Tibial artery (tissue), 4 donors: Measurements from ENCODE around the gene KRT36.

Experiments used
- DNase-seq, 2 donors: peaks; one replicate each; pipeline ENCODE4 v3.0.0-alpha.2; 2019
- H3K27ac ChIP-seq, 2 donors: fragments of 200-600 bp; sonication (generic) in 1 of 2; 1 replicate in 1 of 2; 2 replicates in 1 of 2; pipeline ENCODE4 v1.5.1; 2018 to 2019; ENCODE audit warnings: mild to moderate bottlenecking in 1 of 2
- H3K27me3 ChIP-seq, 2 donors: fragments of 200-600 bp; sonication (generic) in 1 of 2; one replicate each; pipeline versions ENCODE4 v1.5.1 to v1.6.0; 2016 to 2019
- H3K36me3 ChIP-seq, 3 donors: fragments of 200-600 bp; sonication (generic) in 2 of 3; one replicate each; pipeline ENCODE4 v1.5.1; 2016 to 2019; ENCODE audit warnings: mild to moderate bottlenecking in 2 of 3
- H3K4me1 ChIP-seq, 4 donors: fragments of 200-600 bp; sonication (generic) in 2 of 4; 1 replicate in 3 of 4; 2 replicates in 1 of 4; pipeline ENCODE4 v1.5.1; 2016 to 2019
- H3K4me3 ChIP-seq, 2 donors: fragments of 200-600 bp; sonication (generic) in 1 of 2; 1 replicate in 1 of 2; 2 replicates in 1 of 2; pipeline ENCODE4 v1.5.1; 2018 to 2019; ENCODE audit warnings: mild to moderate bottlenecking in 2 of 2
- H3K9me3 ChIP-seq, 3 donors: fragments of 200-600 bp; sonication (generic) in 1 of 3; one replicate each; pipeline ENCODE4 v1.5.1; 2016 to 2019
- intact Hi-C: fragments of 100-400 bp; cut with DNase I; formaldehyde crosslinking; loops from one replicate; pipeline ENCODE4 v1.15.0; 2023; ENCODE audit warnings: low total_unique reads
- TF ChIP-seq, protein P1 (sequence below), 2 experiments: fragments of 200-600 bp in 1 of 2; fragments of 450-650 bp in 1 of 2; IDR thresholded peaks; one replicate each; pipeline ENCODE4 v1.5.1; 2017 to 2019; ENCODE audit warnings: antibody characterized with exemption in 2 of 2, mild to moderate bottlenecking in 1 of 2, moderate library complexity in 1 of 2

KRT36 gene

DNA sequence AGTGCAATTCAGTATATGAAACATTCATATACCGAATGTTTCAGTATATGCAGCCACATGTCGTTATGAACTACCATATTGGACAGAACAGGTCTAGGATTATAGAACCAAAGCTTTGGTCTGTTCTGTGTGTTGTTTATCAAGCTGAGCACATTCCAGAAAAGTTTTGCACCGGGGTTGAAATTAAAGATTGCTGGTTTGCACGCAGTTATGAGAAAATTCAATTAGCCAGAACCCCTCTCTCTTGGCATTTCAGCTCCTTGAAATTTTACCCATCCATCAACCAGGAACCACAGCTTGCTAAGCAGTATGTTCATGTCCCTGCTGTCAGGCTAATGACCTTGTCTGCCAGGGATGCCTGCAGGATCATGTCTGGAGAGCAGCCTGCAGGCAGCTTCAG is 32.0 kb downstream of the KRT36 start:
- intact Hi-C loops: no loop called here
- no peaks in the 10 kb centered on the region for H3K36me3 ChIP-seq
- DNase-seq: no peak
- no peaks in the 10 kb centered on the region for H3K4me1 ChIP-seq
- peaks cover 0 to 5% of the 10 kb centered on the region in 2 donors for H3K27me3 ChIP-seq
- TF ChIP-seq, protein P1, sequence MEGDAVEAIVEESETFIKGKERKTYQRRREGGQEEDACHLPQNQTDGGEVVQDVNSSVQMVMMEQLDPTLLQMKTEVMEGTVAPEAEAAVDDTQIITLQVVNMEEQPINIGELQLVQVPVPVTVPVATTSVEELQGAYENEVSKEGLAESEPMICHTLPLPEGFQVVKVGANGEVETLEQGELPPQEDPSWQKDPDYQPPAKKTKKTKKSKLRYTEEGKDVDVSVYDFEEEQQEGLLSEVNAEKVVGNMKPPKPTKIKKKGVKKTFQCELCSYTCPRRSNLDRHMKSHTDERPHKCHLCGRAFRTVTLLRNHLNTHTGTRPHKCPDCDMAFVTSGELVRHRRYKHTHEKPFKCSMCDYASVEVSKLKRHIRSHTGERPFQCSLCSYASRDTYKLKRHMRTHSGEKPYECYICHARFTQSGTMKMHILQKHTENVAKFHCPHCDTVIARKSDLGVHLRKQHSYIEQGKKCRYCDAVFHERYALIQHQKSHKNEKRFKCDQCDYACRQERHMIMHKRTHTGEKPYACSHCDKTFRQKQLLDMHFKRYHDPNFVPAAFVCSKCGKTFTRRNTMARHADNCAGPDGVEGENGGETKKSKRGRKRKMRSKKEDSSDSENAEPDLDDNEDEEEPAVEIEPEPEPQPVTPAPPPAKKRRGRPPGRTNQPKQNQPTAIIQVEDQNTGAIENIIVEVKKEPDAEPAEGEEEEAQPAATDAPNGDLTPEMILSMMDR (IDR thresholded peaks at IDR 0.05): no peak
- H3K9me3 ChIP-seq: no peaks in the 10 kb centered on the region
- no peak overlapping the region for H3K4me3 ChIP-seq
- H3K27ac ChIP-seq: no peak overlapping the region

DNA sequence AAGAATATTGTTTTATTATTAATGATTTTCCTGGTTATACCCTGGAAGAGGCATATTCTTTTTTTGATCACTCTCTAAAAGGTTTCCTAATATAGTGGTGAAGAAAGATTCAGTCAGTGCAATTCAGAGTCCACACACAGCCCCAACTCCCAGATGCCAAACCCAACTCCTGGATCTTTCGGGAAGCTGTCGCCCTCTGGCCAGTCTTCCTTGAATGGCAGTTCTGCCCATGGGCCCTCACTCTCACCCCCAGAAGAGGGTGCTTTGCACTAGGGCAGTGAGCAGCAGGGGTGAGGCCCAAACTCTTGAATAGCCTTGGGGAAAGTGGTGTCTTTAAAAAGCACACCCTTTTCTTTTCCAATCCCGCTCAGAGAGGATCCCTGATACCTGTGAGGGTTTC is 33.5 kb downstream of the KRT36 start:
- H3K36me3 ChIP-seq: no peaks in the 10 kb centered on the region
- TF ChIP-seq, protein P1 (IDR thresholded peaks at IDR 0.05): no peak
- H3K4me3 ChIP-seq: no peak overlapping the region
- H3K9me3 ChIP-seq: peaks cover 0 to 10% (median 0%) of the 10 kb centered on the region in 3 donors
- intact Hi-C loops: no loop called here
- DNase-seq: no peak
- peaks cover 0 to 2% of the 10 kb centered on the region in 2 donors for H3K27me3 ChIP-seq
- H3K4me1 ChIP-seq: no peaks in the 10 kb centered on the region
- H3K27ac ChIP-seq: no peak overlapping the region

DNA sequence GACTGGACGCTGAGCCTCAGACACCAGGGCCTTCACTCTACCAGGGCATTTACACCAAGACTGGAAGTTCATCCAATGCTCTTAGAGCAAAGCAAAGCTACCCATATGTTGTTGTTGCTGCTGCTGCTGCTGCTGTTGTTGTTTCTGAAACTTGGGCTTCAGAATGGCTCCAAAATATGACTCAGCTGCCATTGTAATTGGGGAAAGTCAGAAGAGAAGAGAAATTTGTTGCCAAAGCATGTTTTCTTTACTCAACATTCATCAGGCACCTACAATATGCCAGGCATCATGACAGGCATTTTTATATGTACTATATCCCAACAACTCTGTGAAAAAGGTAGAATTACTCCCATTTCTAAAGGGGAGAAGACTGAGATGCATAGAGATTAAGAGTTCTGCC is 34.5 kb downstream of the KRT36 start:
- H3K27me3 ChIP-seq: peaks cover 0 to 2% of the 10 kb centered on the region in 2 donors
- H3K36me3 ChIP-seq: no peaks in the 10 kb centered on the region
- no peaks in the 10 kb centered on the region for H3K4me1 ChIP-seq
- no peak overlapping the region for H3K4me3 ChIP-seq
- H3K9me3 ChIP-seq: peaks cover 0 to 10% (median 0%) of the 10 kb centered on the region in 3 donors
- intact Hi-C loops: no loop called here
- no peak overlapping the region for H3K27ac ChIP-seq
- no peak for DNase-seq
- TF ChIP-seq, protein P1 (IDR thresholded peaks at IDR 0.05): no peak

DNA sequence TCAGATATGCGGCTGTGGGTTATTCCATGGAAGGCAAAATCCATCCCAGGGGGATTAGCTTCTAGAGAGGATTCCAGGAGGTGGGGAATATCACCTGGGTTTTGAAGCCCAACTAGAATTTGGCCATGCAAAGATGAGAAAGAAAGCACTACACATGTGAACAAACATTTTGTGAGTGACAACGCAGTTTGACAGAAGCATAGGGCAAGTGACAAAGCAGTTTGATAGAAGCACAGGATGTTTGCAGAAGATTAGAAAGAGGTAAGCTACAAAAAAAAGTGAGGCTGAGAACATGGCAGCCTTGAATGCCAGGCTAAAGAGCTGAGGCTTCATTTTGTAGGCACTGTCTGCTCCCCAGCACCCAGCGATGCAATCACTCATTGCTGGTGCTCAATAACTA is 36.6 kb downstream of the KRT36 start:
- H3K4me1 ChIP-seq: no peaks in the 10 kb centered on the region
- H3K9me3 ChIP-seq: peaks cover 0 to 10% (median 0%) of the 10 kb centered on the region in 3 donors
- no peaks in the 10 kb centered on the region for H3K36me3 ChIP-seq
- no peak for DNase-seq
- peaks cover 0 to 2% of the 10 kb centered on the region in 2 donors for H3K27me3 ChIP-seq
- TF ChIP-seq, protein P1 (IDR thresholded peaks at IDR 0.05): no peak
- no peak overlapping the region for H3K4me3 ChIP-seq
- no peak overlapping the region for H3K27ac ChIP-seq
- intact Hi-C loops: no loop called here

DNA sequence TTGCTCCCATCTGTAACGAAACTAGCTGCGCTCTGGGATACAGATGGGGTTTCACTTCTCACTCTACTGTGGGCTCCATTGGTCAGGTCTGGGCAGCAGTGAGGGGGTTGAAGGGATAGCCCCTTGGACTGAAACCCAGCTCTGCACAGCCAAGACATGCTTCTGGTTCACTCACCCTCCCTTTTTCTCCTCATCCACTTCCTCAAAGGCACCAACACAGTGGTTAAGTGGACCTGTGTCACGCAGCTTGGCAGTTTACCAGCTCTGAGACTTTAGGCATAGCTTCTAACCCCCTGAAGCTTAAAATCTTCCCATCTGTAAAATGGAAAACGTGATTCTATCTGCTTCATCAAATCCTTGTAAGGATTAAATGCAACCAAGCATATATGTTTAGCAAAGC is 37.4 kb downstream of the KRT36 start:
- DNase-seq: no peak
- intact Hi-C loops: no loop called here
- H3K4me3 ChIP-seq: no peak overlapping the region
- H3K36me3 ChIP-seq: no peaks in the 10 kb centered on the region
- TF ChIP-seq, protein P1 (IDR thresholded peaks at IDR 0.05): no peak
- peaks cover 0 to 10% (median 0%) of the 10 kb centered on the region in 3 donors for H3K9me3 ChIP-seq
- H3K27ac ChIP-seq: no peak overlapping the region
- H3K27me3 ChIP-seq: peaks cover 0 to 2% of the 10 kb centered on the region in 2 donors
- H3K4me1 ChIP-seq: no peaks in the 10 kb centered on the region

DNA sequence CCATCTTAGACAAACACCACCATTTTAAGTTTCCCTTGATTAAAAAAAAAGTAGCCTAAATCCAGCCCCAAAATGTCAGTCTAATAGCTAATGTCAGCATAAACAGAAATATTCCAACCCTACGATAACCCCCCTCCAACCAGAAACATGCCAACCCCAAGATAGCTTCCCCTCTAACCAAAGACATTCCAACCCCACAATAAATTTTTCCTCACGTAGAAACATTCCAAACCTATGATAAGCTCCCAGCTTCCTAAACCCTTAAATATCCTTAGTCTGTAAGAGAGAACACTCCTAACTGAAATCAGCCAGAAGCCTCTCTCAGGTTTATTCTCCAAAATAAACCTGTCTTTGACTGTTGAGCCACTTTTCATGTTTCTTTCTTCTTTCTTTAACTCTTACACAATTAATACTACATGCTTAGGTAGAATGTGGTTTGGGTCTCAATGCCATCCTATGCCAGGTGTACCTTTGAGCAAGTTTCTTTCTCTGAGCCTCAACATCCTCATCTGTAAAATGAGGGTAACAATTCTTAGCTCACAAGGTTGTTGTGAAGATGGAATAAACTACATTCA is 38.5 kb downstream of the KRT36 start:
- Histone ChIP-seq H3K27ac (no peak overlapping the region), H3K9me3 (peaks cover 0 to 10% (median 0%) of the 10 kb centered on the region in 3 donors), H3K4me3 (no peak overlapping the region), H3K4me1 (no peaks in the 10 kb centered on the region), H3K27me3 (no peaks in the 10 kb centered on the region), H3K36me3 (no peaks in the 10 kb centered on the region)
- DNase-seq: no peak
- intact Hi-C loops: no loop called here
- TF ChIP-seq, protein P1 (IDR thresholded peaks at IDR 0.05): no peak
